ENCODE results near the gene GP1BB. TPM values are rescaled to one million over a fixed set of nuclear protein-coding genes. Genes with fewer than 3 reads are reported as not detected.

The GP1BB gene
- total RNA-seq, 2 donors from 2014 or later: not detected

DNA sequence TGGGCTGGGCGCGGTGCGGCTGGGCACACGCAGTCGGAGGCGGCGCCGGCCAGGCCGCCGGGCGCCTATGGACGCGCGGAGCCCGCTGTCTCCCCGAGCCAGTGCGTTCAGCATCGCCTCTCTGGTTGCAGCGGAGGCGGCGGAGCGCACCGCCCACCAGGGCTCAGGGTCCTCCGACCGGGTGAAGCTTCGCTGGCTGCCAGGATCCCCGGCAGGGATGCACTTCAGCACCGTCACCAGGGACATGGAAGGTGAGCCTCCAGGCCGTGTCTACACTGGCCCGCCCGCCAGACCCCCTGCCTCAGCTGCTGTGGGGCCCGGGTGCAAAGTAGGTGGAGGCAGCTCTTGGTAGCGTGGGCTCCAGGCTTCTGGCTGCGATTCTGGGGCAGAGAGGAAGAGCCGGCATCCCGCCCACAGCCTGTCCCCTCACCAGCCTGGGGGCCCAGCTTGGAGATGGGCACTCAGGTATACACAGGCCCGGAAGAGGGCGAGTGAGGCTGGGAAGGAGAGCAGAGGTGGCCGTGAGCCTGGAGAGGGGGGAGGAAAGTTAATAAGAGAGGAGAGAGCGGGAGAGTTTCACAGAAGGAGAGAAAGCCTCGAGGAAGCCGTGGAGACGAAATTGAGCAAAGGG lies 36.2 kb downstream of the GP1BB start:
- DNase-seq (ENCODE audit: low spot score) (no peak), ATAC-seq (no peak)
- Mint-ChIP-seq H3K9me3 (no peaks in the 10 kb centered on the region), H3K4me3 (peak overlapping the region; percentile 75), H3K27ac (peak overlapping the region in 1 of 2 donors; percentile 43), H3K27me3 (peaks cover 23 to 32% of the 10 kb centered on the region in 2 donors), H3K4me1 (ENCODE audit: low read depth in 2 of 2) (peaks cover 12 to 20% of the 10 kb centered on the region in 2 donors), H3K36me3 (peaks cover 9% of the 10 kb centered on the region)

DNA sequence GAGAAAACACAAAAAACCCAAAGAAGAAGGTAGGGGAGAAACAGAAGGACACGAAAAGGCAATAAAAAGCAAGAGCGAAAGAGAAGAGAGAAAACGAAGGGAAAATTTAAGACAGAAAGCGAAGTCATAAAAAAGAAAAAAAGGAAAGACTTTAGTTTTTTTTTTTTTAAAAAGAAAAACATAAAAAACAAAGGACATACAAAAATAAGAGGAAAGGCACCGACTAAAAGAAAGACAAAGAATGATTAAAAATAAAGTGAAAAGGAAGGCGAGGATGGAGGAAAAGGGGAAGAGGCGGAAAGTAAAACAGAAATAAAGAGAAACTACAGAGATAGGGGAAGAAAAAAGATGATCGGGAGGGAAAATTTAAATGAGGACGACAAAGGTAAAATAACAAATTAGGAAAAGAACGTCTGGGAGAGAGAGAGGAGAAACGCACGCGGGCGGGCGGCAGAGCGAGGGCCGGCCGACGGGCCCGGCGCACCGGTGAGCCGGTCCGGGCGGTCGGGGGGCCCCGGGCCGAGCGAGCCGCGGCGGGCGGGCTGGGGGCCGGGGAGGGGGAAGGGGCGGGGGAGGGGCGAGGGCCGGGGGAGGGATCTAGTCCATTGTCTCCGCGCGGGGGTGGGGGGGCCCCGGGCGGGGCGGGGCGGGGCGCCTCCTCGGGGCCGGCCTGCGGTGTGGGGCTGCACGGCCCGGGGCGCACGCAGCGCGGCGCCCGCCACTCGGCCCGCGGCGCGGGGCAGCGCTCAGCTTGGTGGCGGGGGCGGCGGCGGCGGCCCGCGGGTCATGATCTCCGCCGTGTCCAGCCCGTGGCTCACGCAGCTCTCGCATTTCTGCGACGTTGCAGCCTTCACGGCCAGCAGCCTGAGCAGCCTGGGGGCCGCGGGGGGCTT lies 37.0 kb downstream of the GP1BB start, which contains the start of gene TBX1:
TSS of gene TBX1 (plus strand) at position 721 of the 893 bp plus-strand sequence. CDS start at position 787, 66 bp downstream.
- Mint-ChIP-seq H3K4me1 (ENCODE audit: low read depth in 2 of 2) (peaks cover 12 to 20% of the 10 kb centered on the region in 2 donors), H3K27ac (peak within 1 kb of the TSS in 1 of 2 donors; percentile 43), H3K36me3 (peaks cover 9% of the 10 kb centered on the region), H3K27me3 (peaks cover 27 to 34% of the 10 kb centered on the region in 2 donors), H3K9me3 (no peaks in the 10 kb centered on the region), H3K4me3 (peak within 1 kb of the TSS; percentile 75)
- no peak for DNase-seq (ENCODE audit: low spot score)
- no peak for ATAC-seq

- H3K27ac Mint-ChIP-seq: no peak overlapping the region
- ATAC-seq (no peak), DNase-seq (ENCODE audit: low spot score) (no peak)
- H3K9me3 Mint-ChIP-seq: no peaks in the 10 kb centered on the region
- H3K36me3 Mint-ChIP-seq: peaks cover 9% of the 10 kb centered on the region
- peaks cover 27 to 34% of the 10 kb centered on the region in 2 donors for H3K27me3 Mint-ChIP-seq
- H3K4me1 Mint-ChIP-seq (ENCODE audit: low read depth in 2 of 2): peaks cover 12 to 20% of the 10 kb centered on the region in 2 donors
- peak overlapping the region; percentile 20 for H3K4me3 Mint-ChIP-seq
Measured at GRCh38 chr22:19760951-19761724, 37.8 kb downstream of the GP1BB start.

- H3K27me3 Mint-ChIP-seq: peaks cover 27 to 32% of the 10 kb centered on the region in 2 donors
- no peak overlapping the region for H3K27ac Mint-ChIP-seq
- peak overlapping the region; percentile 20 for H3K4me3 Mint-ChIP-seq
- ATAC-seq: no peak
- DNase-seq (ENCODE audit: low spot score): no peak
- H3K36me3 Mint-ChIP-seq: peaks cover 9% of the 10 kb centered on the region
- peaks cover 12 to 17% of the 10 kb centered on the region in 2 donors for H3K4me1 Mint-ChIP-seq (ENCODE audit: low read depth in 2 of 2)
- H3K9me3 Mint-ChIP-seq: no peaks in the 10 kb centered on the region
Measured at GRCh38 chr22:19761725-19762567, 38.6 kb downstream of the GP1BB start.

DNA sequence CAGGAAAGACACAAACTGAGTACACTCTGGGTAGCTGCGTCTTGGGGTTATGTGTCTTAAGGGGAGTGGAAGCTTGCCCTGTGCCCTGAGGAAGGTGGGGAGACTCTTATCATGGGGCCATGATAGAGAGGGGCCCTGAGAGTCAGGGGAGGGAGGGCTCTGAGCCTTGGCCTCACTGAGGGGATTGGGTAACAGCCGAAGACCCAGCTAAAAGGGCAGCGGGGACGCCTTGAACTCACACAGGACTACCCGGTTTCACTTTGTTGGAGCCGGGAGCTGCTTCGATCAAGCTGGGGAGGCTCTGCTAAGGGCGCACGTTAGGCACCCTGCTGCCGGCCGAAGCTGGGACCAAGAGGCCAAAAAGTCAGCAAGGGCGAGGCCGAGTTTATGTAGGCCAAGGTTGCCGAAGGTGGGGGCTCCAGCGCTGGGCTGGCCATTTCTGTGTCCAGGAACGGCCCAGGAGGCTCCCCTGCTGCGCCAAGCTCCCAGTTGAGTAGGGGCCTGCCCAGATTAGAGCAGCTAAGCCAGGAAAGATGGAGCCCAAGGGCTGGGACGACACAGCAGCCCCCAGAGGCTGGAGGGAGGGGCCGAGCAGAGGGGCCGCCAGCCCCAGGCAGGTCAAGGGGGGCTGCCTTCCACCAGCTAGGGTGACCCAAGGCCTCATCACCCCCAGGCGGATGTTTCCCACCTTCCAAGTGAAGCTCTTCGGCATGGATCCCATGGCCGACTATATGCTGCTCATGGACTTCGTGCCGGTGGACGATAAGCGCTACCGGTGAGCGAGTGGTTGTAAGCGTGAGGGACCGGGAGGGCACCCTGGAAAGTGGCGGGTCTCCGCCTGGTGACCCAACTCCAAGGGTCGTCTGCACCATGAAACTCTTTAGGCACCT lies 39.5 kb downstream of the GP1BB start:
- Mint-ChIP-seq H3K27ac (no peak overlapping the region), H3K4me3 (no peak overlapping the region), H3K27me3 (peaks cover 25 to 29% of the 10 kb centered on the region in 2 donors), H3K9me3 (no peaks in the 10 kb centered on the region), H3K4me1 (ENCODE audit: low read depth in 2 of 2) (peaks cover 12 to 20% of the 10 kb centered on the region in 2 donors), H3K36me3 (peaks cover 9% of the 10 kb centered on the region)
- ATAC-seq (no peak), DNase-seq (ENCODE audit: low spot score) (no peak)

GRCh38 chr22:19763458-19764298 lies 40.3 kb downstream of the GP1BB start:
- Mint-ChIP-seq H3K27ac (no peak overlapping the region), H3K27me3 (peaks cover 21 to 27% of the 10 kb centered on the region in 2 donors), H3K36me3 (peaks cover 9% of the 10 kb centered on the region), H3K4me1 (ENCODE audit: low read depth in 2 of 2) (peaks cover 12 to 20% of the 10 kb centered on the region in 2 donors), H3K9me3 (no peaks in the 10 kb centered on the region), H3K4me3 (no peak overlapping the region)
- DNase-seq (ENCODE audit: low spot score) (no peak), ATAC-seq (no peak)

GRCh38 chr22:19764299-19764593 lies 40.9 kb downstream of the GP1BB start:
- Mint-ChIP-seq H3K9me3 (no peaks in the 10 kb centered on the region), H3K4me3 (no peak overlapping the region), H3K36me3 (peaks cover 9% of the 10 kb centered on the region), H3K27me3 (peaks cover 22 to 29% of the 10 kb centered on the region in 2 donors), H3K4me1 (ENCODE audit: low read depth in 2 of 2) (peaks cover 12 to 20% of the 10 kb centered on the region in 2 donors), H3K27ac (no peak overlapping the region)
- ATAC-seq (no peak), DNase-seq (ENCODE audit: low spot score) (no peak)

DNA sequence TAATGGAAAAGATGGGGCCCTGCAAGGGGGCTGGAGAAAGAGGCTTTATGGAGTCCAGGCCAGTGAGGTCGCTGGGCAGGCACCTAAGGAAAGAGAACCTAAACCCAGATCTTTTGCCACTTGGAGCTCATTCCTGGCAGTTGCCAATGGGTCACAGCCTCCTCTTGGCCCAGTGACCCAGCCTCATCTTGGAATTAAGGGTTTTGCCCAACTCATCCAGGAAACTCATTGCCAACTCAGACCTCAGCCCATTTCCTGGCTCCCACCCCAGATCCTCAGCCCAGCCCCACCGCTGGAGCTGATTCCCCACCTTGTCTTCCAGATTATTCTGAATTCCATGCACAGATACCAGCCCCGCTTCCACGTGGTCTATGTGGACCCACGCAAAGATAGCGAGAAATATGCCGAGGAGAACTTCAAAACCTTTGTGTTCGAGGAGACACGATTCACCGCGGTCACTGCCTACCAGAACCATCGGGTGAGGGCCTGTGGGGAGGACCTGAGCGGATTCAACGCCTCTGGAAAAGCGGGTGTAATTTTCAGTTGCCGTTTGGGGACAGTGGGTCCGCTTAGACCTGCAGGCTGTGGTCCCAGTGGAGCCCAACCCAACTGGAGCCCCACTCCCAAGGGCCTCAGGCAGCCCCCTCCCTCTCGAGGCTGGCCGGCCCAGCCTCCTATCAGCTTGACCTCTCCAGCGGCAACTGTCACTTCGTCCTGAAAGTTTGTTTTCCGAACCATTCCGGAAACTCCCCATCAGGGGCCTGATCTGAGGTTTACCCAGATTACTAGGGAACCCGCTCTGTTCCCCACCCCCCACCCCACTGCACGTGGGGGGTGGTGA lies 41.5 kb downstream of the GP1BB start:
- no peak for ATAC-seq

DNA sequence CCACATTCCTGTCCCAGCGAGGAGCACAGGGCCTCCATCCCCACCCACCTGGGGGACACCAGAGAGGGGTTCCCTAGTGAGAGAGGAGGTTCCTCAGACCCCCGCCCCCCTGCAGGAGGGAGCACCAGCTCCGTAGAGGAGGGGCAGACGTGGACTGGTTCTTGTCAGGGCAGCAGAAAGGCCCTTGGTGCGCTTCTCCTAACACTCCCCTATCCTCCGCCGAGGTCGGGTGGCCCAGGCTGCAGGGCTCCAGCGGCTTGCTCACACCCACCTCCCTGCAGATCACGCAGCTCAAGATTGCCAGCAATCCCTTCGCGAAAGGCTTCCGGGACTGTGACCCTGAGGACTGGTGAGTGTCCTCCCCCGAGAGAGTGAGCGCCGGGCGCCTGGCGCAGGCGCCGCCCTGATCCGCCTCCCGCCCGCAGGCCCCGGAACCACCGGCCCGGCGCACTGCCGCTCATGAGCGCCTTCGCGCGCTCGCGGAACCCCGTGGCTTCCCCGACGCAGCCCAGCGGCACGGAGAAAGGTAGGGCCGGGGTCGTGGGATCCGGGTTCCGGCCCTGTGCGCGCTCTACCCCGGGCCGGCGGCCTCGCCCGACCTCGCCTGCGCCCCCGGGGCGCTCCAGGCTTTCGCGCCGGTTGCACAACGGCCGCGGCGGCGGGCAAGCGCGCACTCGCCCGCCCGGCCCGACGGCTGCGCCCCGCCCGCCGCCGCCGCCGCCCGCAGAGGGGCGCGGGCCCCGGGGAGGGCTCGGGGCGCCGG lies 42.3 kb downstream of the GP1BB start:
- H3K27ac Mint-ChIP-seq: no peak overlapping the region

More for the DNA sequence above, 41.5 kb downstream of the GP1BB start:
- Mint-ChIP-seq H3K4me1 (ENCODE audit: low read depth in 2 of 2) (peaks cover 6 to 21% of the 10 kb centered on the region in 2 donors), H3K27me3 (peaks cover 20 to 30% of the 10 kb centered on the region in 2 donors), H3K9me3 (no peaks in the 10 kb centered on the region), H3K27ac (no peak overlapping the region), H3K36me3 (peaks cover 6% of the 10 kb centered on the region), H3K4me3 (no peak overlapping the region)
- DNase-seq (ENCODE audit: low spot score): no peak

DNA sequence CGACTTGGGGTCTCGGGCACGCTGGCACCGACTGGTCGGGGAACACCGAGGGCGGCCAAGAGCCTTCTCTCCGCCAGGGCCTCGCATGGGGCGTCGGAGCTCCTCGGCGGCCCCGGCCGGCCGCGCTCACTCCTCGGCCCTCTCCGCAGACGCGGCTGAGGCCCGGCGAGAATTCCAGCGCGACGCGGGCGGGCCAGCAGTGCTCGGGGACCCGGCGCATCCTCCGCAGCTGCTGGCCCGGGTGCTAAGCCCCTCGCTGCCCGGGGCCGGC lies 42.8 kb downstream of the GP1BB start:
- no peak for DNase-seq (ENCODE audit: low spot score)
- Mint-ChIP-seq H3K27ac (no peak overlapping the region), H3K27me3 (peaks cover 19 to 28% of the 10 kb centered on the region in 2 donors), H3K4me1 (ENCODE audit: low read depth in 2 of 2) (peaks cover 0 to 18% of the 10 kb centered on the region in 2 donors), H3K9me3 (no peaks in the 10 kb centered on the region), H3K36me3 (no peaks in the 10 kb centered on the region), H3K4me3 (no peak overlapping the region)
- no peak for ATAC-seq

More for the DNA sequence above, 42.3 kb downstream of the GP1BB start:
- Mint-ChIP-seq H3K4me1 (ENCODE audit: low read depth in 2 of 2) (peaks cover 0 to 18% of the 10 kb centered on the region in 2 donors), H3K4me3 (peak overlapping the region; percentile 22), H3K36me3 (no peaks in the 10 kb centered on the region), H3K9me3 (no peaks in the 10 kb centered on the region), H3K27me3 (peaks cover 19 to 28% of the 10 kb centered on the region in 2 donors)
- DNase-seq (ENCODE audit: low spot score): peak; percentile 70
- ATAC-seq: peak; percentile 34 to 80
